ENCODE data around the gene SLC39A11. TPM values are rescaled to one million over a fixed set of nuclear protein-coding genes. Genes with fewer than 3 reads are reported as not detected.

SLC39A11 gene
- total and polyA plus RNA-seq, 2 of the 13 experiments (the other 11 are each of a cell fraction or from before 2014, with no cell fraction given): 17.2 to 31.5 TPM

- TF ChIP-seq CERS6 (CRISPR knock-in tag; IDR thresholded peaks at IDR 0.05) (no peak), FOXC1 (CRISPR knock-in tag; IDR thresholded peaks at IDR 0.05; ENCODE audit: borderline replicate concordance) (no peak), SIX4 (CRISPR knock-in tag; IDR thresholded peaks at IDR 0.05) (0 out of 2 replicates have a peak, but pooled peaks have one; percentile 18), ARID5B (CRISPR knock-in tag; IDR thresholded peaks at IDR 0.05) (peak; percentile 70), ZBTB1 (CRISPR knock-in tag; IDR thresholded peaks at IDR 0.05; ENCODE audit: borderline replicate concordance) (no peak), ZNF367 (CRISPR knock-in tag; IDR thresholded peaks at IDR 0.05; ENCODE audit: borderline replicate concordance) (no peak), ZNF232 (CRISPR knock-in tag; IDR thresholded peaks at IDR 0.05; ENCODE audit: borderline replicate concordance) (no peak), ZNF33B (CRISPR knock-in tag; IDR thresholded peaks at IDR 0.05) (no peak), ZNF567 (CRISPR knock-in tag; IDR thresholded peaks at IDR 0.05; ENCODE audit: borderline replicate concordance) (no peak), SAP130 (CRISPR knock-in tag; IDR thresholded peaks at IDR 0.05; ENCODE audit: low read depth) (peak; percentile 72), KLF15 (CRISPR knock-in tag; IDR thresholded peaks at IDR 0.05; ENCODE audit: borderline replicate concordance) (no peak), ZNF674 (CRISPR knock-in tag; IDR thresholded peaks at IDR 0.05; ENCODE audit: low read depth) (no peak), KMT2A (CRISPR knock-in tag; IDR thresholded peaks at IDR 0.05) (no peak; the same call in 1 of the 2 replicates), ZNF317 (CRISPR knock-in tag; IDR thresholded peaks at IDR 0.05) (no peak), DPF2 (CRISPR knock-in tag; IDR thresholded peaks at IDR 0.05; ENCODE audit: borderline replicate concordance, low read depth) (peak; percentile 66; the same call in 1 of the 2 replicates), ZNF121 (CRISPR knock-in tag; IDR thresholded peaks at IDR 0.05) (no peak), SOX6 (IDR thresholded peaks at IDR 0.05) (no peak), SOX6 (CRISPR knock-in tag; IDR thresholded peaks at IDR 0.05) (peak; percentile 51), ZNF720 (CRISPR knock-in tag; IDR thresholded peaks at IDR 0.05) (no peak), TCF7 (IDR thresholded peaks at IDR 0.05; ENCODE audit: low read depth) (no peak), ZNF816 (CRISPR knock-in tag; IDR thresholded peaks at IDR 0.05; ENCODE audit: borderline replicate concordance) (no peak), ZNF431 (CRISPR knock-in tag; IDR thresholded peaks at IDR 0.05; ENCODE audit: borderline replicate concordance, low read depth) (no peak)
- TF ChIP-seq, protein P1, sequence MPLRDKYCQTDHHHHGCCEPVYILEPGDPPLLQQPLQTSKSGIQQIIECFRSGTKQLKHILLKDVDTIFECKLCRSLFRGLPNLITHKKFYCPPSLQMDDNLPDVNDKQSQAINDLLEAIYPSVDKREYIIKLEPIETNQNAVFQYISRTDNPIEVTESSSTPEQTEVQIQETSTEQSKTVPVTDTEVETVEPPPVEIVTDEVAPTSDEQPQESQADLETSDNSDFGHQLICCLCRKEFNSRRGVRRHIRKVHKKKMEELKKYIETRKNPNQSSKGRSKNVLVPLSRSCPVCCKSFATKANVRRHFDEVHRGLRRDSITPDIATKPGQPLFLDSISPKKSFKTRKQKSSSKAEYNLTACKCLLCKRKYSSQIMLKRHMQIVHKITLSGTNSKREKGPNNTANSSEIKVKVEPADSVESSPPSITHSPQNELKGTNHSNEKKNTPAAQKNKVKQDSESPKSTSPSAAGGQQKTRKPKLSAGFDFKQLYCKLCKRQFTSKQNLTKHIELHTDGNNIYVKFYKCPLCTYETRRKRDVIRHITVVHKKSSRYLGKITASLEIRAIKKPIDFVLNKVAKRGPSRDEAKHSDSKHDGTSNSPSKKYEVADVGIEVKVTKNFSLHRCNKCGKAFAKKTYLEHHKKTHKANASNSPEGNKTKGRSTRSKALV (CRISPR knock-in tag; IDR thresholded peaks at IDR 0.05): no peak
- TF ChIP-seq, protein P2, sequence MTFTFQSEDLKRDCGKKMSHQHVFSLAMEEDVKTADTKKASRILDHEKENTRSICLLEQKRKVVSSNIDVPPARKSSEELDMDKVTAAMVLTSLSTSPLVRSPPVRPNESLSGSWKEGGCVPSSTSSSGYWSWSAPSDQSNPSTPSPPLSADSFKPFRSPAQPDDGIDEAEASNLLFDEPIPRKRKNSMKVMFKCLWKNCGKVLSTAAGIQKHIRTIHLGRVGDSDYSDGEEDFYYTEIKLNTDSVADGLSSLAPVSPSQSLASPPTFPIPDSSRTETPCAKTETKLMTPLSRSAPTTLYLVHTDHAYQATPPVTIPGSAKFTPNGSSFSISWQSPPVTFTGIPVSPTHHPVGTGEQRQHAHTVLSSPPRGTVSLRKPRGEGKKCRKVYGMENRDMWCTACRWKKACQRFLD (CRISPR knock-in tag; IDR thresholded peaks at IDR 0.05; ENCODE audit: borderline replicate concordance): no peak
Observed at GRCh38 chr17:72749119-72749572, 343.3 kb downstream of the SLC39A11 start (continued).

All from HepG2 (cell line).